DOHH2 (cell line): ENCODE measurements around the gene ZMAT5.

Source experiments
- H3F3A ChIP-seq: fragments of 200-600 bp; sonication (generic), shearing (Covaris generic); 2 replicates; pipeline ENCODE4 v1.6.0; 2016; ENCODE audit warnings: antibody characterized with exemption, mild to moderate bottlenecking; ENCODE audit not compliant: control insufficient read depth, insufficient read depth
- H3K27ac ChIP-seq: fragments of 200-600 bp; sonication (generic); 2 replicates; pipeline ENCODE4 v1.5.1; 2014; ENCODE audit warnings: low read depth, mild to moderate bottlenecking, low read length, moderate library complexity
- H3K27me3 ChIP-seq: fragments of 200-600 bp; sonication (generic); 2 replicates; pipeline ENCODE4 v1.6.1; 2014; ENCODE audit warnings: mild to moderate bottlenecking, low read length, mixed read lengths; ENCODE audit not compliant: control insufficient read depth
- H3K36me3 ChIP-seq: fragments of 200-600 bp; sonication (generic); 2 replicates; pipeline ENCODE4 v1.6.1; 2014; ENCODE audit warnings: mild to moderate bottlenecking, low read length, moderate library complexity, mixed read lengths; ENCODE audit not compliant: control insufficient read depth
- H3K4me1 ChIP-seq: fragments of 200-600 bp; sonication (generic); 2 replicates; pipeline ENCODE4 v1.6.1; 2014; ENCODE audit warnings: mild to moderate bottlenecking, low read length, mixed read lengths; ENCODE audit not compliant: control insufficient read depth
- H3K4me2 ChIP-seq: fragments of 200-600 bp; sonication (generic); 2 replicates; pipeline ENCODE4 v1.6.0; 2014; ENCODE audit warnings: mild to moderate bottlenecking, low read length, moderate library complexity
- H3K4me3 ChIP-seq: fragments of 200-600 bp; sonication (generic); 2 replicates; pipeline ENCODE4 v1.5.1; 2014; ENCODE audit warnings: mild to moderate bottlenecking, low read length, mixed read lengths
- H3K79me2 ChIP-seq: fragments of 200-600 bp; sonication (generic); 2 replicates; pipeline ENCODE4 v1.6.1; 2014; ENCODE audit warnings: mild to moderate bottlenecking, low read length, mixed read lengths; ENCODE audit not compliant: control insufficient read depth
- H3K9me2 ChIP-seq: fragments of 200-600 bp; sonication (generic); replicated peaks from 2 replicates; pipeline ENCODE4 v1.6.1; 2014; ENCODE audit warnings: mild to moderate bottlenecking, low read length, mixed read lengths; ENCODE audit not compliant: control insufficient read depth
- H3K9me3 ChIP-seq: fragments of 200-600 bp; sonication (generic); 2 replicates; pipeline ENCODE4 v1.6.1; 2014; ENCODE audit warnings: antibody characterized with exemption, low read length, mixed read lengths; ENCODE audit not compliant: control insufficient read depth, insufficient read depth
- H4K20me1 ChIP-seq: fragments of 200-600 bp; sonication (generic); 2 replicates; pipeline ENCODE4 v1.6.0; 2014; ENCODE audit warnings: low read depth, mild to moderate bottlenecking, antibody characterized with exemption, low read length, moderate library complexity; ENCODE audit not compliant: control insufficient read depth, insufficient read depth
- EZH2phosphoT487 ChIP-seq: fragments of 200-600 bp; sonication (generic); IDR thresholded peaks from 2 replicates; pipeline ENCODE4 v1.6.1; 2017; ENCODE audit warnings: borderline replicate concordance, mild to moderate bottlenecking, antibody characterized with exemption, low read length, moderate library complexity, mixed read lengths
- TF ChIP-seq, protein P1 (sequence below): fragments of 200-600 bp; sonication (generic); IDR thresholded peaks from one replicate; pipeline ENCODE4 v1.5.1; 2014; ENCODE audit warnings: antibody characterized with exemption, mild to moderate bottlenecking, low read depth, low read length; ENCODE audit not compliant: poor library complexity, severe bottlenecking

The ZMAT5 gene

DNA sequence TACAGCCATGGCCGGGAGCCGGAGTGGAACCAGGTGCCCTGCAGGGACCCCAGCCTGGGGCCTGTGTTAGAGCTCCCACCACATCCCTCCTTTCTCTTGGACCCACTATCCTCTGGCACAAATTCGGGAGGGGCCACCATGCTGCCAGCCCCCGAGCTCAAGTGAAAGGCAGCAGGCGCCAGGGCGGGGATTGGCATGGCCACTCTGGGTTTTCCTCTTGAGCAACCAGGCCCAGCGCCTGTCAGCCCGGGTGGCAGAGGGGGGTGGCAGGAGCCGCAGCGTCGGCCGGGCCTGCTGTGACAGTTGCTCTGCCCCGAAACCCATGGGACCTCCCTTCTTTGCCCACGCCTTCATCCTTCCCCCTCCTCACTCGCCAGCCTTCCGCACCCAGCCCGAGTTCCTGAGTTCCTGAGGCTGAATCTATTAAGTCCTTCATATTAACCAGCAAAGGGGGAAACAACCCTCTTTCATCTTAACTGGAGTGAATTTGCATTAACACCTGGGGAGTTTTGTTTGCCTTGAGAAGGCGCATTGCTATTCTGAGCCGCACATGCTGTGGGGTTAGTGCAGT, 63.8 kb downstream of the ZMAT5 start:
- peaks cover 26% of the 10 kb centered on the region for H3K4me1 ChIP-seq
- no peaks in the 10 kb centered on the region; the same call in 1 of the 2 replicates for H3K27me3 ChIP-seq
- H3K9me2 ChIP-seq: no peaks in the 10 kb centered on the region
- H3K4me3 ChIP-seq: peak overlapping the region; percentile 39
- no peaks in the 10 kb centered on the region for H3K36me3 ChIP-seq
- no peaks in the 10 kb centered on the region for H3K9me3 ChIP-seq
- peak overlapping the region; percentile 54 for H3K4me2 ChIP-seq
- H4K20me1 ChIP-seq: 0 out of 2 replicates have a peak, but pooled peaks cover 3% of the 10 kb centered on the region
- H3F3A ChIP-seq: no peaks in the 10 kb centered on the region
- H3K79me2 ChIP-seq: no peaks in the 10 kb centered on the region
- TF ChIP-seq EZH2phosphoT487: no peak
- TF ChIP-seq, protein P1, sequence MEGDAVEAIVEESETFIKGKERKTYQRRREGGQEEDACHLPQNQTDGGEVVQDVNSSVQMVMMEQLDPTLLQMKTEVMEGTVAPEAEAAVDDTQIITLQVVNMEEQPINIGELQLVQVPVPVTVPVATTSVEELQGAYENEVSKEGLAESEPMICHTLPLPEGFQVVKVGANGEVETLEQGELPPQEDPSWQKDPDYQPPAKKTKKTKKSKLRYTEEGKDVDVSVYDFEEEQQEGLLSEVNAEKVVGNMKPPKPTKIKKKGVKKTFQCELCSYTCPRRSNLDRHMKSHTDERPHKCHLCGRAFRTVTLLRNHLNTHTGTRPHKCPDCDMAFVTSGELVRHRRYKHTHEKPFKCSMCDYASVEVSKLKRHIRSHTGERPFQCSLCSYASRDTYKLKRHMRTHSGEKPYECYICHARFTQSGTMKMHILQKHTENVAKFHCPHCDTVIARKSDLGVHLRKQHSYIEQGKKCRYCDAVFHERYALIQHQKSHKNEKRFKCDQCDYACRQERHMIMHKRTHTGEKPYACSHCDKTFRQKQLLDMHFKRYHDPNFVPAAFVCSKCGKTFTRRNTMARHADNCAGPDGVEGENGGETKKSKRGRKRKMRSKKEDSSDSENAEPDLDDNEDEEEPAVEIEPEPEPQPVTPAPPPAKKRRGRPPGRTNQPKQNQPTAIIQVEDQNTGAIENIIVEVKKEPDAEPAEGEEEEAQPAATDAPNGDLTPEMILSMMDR: no peak
- H3K27ac ChIP-seq: no peak overlapping the region

DNA sequence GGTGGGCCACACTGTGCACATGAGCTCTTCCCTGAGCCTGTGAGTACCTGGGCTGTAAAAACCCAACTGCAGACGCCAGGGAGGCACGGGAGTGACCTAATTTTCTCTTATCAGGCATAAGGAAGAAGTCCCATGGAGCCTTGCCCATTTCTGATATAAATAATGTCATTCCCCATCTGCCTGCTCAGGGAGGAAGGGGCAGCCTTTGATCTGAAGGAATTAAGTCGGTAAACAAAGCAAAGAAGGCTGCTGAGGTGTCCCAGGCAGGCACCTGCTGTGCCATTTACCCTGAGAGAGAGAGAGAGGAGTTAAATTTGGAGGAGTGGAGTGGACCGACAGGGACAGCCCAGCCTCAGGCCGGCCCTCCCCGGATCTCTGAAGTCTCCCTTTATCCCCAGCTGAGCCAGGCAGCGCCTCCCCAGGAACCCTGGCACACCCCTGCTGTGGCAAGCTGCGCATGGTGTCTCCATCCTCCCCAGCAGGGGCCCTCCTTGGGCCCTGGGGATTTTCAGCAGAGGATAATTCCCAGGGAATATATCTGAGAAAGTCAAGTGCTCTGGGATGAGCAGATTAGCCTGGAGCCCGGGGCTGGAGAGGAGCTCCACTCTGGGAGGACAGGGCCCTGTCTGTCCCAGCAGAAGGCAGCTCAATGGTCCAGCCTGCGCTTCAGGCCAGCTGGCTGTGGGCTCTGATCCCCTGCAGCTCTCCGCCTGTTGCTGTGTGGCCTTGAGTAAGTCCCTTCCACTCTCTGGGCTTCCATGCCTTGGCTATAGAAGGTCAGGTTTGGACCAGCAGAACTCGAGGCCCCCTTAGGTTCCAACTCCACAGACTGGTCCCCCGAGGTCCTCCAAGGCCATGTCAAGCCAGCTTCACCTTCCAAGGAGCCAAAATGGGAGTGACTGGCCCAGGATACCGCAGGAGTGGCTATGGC, 64.5 kb downstream of the ZMAT5 start:
- Histone ChIP-seq H3K4me1 (peaks cover 26% of the 10 kb centered on the region), H3K27me3 (no peaks in the 10 kb centered on the region; the same call in 1 of the 2 replicates), H3K9me2 (no peaks in the 10 kb centered on the region), H3K79me2 (no peaks in the 10 kb centered on the region), H3K4me2 (peak overlapping the region; percentile 54), H3K27ac (no peak overlapping the region), H3K9me3 (no peaks in the 10 kb centered on the region), H3K4me3 (peak overlapping the region; percentile 39), H4K20me1 (0 out of 2 replicates have a peak, but pooled peaks cover 3% of the 10 kb centered on the region), H3F3A (no peaks in the 10 kb centered on the region), H3K36me3 (no peaks in the 10 kb centered on the region)
- TF ChIP-seq, protein P1: no peak
- no peak for TF ChIP-seq EZH2phosphoT487

DNA sequence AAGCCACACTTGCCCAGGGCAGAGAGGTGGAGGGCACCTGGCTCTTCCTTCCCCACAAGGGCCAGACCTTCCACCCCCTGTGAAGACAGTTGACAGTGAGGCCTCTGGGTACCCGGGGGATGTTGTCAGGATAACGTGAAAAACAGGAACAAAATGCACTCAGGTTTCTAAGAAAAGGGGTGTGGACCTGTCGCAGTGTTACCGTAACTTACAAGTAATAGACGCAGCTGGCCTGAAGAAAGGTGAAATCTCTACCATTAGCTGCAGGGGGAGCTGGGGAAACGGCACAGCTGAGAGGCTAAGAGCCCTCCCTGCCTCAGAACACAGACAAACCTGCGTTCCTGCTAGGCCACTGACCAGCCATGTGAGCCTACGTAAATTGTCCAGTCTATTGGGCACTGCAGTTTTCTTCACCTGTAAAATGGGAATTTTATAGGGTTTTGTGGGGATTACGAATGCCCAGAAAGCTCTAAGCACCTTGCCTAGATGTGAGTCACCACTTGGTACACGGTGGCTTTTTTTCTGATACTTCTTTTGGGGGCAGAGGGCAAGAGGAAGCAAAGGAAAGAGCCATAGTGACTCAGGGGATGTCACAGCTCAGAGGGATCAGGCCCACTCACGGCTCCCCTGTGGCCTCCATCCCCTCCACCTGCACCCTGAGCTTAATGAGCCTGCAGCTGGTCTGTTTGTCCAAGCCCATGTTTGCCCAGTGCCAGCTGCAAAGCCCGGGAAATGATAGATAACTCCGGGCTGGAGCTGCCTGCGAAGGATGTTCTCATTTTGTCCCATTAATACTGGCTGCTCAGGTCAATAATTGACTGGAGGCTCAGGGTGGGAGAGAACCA, 65.4 kb downstream of the ZMAT5 start:
- Histone ChIP-seq H3K36me3 (no peaks in the 10 kb centered on the region), H4K20me1 (0 out of 2 replicates have a peak, but pooled peaks cover 3% of the 10 kb centered on the region), H3K9me3 (no peaks in the 10 kb centered on the region), H3K27ac (no peak overlapping the region), H3K4me3 (no peak overlapping the region), H3K27me3 (no peaks in the 10 kb centered on the region; the same call in 1 of the 2 replicates), H3F3A (no peaks in the 10 kb centered on the region), H3K79me2 (no peaks in the 10 kb centered on the region), H3K4me2 (no peak overlapping the region), H3K4me1 (peaks cover 26% of the 10 kb centered on the region), H3K9me2 (no peaks in the 10 kb centered on the region)
- no peak for TF ChIP-seq EZH2phosphoT487
- TF ChIP-seq, protein P1: peak; percentile 34
